Activated T-helper 2 cell treated with anti-CD3 and anti-CD28 coated beads, Interferon-gamma antibody, Interleukin-2, Interleukin-4, amounts not matched to agents 10 μg/mL and 5 μg/mL and 100 μg/mL, durations not matched to agents 14 hours and 24 hours and 36 hours (primary cell): Measurements from ENCODE around the gene FOXP1. TPM values are rescaled to one million over a fixed set of nuclear protein-coding genes. Genes with fewer than 3 reads are reported as not detected.

ENCODE experiments used
- DNase-seq: peaks from one replicate; pipeline ENCODE4 v3.0.0; 2021; ENCODE audit warnings: low spot score
- H3K27ac Mint-ChIP-seq: one replicate; pipeline ENCODE4 v1.8.0; 2021; ENCODE audit warnings: mixed read lengths
- H3K27me3 Mint-ChIP-seq: one replicate; pipeline ENCODE4 v1.8.0; 2021; ENCODE audit warnings: low read depth, mixed read lengths
- H3K36me3 Mint-ChIP-seq: one replicate; pipeline ENCODE4 v1.8.0; 2021; ENCODE audit warnings: low read depth, mixed read lengths
- H3K4me1 Mint-ChIP-seq: one replicate; pipeline ENCODE4 v1.8.0; 2021; ENCODE audit warnings: low read depth, mixed read lengths
- H3K4me3 Mint-ChIP-seq: one replicate; pipeline ENCODE4 v1.8.0; 2021; ENCODE audit warnings: low read depth, mild to moderate bottlenecking, moderate library complexity, mixed read lengths
- H3K9me3 Mint-ChIP-seq: one replicate; pipeline ENCODE4 v1.8.0; 2021; ENCODE audit warnings: mixed read lengths
- intact Hi-C: fragments of 100-400 bp; cut with micrococcal nuclease; formaldehyde crosslinking; loops from one replicate; pipeline ENCODE4 v1.15.1; 2023
- total RNA-seq: library from RNA; stranded (reverse); gene quantifications from 2 replicates; pipeline ENCODE4 v1.2.3, GENCODE V29; 2022

Gene FOXP1
- total RNA-seq, 1 donor from 2014 or later, result 132 TPM

DNA sequence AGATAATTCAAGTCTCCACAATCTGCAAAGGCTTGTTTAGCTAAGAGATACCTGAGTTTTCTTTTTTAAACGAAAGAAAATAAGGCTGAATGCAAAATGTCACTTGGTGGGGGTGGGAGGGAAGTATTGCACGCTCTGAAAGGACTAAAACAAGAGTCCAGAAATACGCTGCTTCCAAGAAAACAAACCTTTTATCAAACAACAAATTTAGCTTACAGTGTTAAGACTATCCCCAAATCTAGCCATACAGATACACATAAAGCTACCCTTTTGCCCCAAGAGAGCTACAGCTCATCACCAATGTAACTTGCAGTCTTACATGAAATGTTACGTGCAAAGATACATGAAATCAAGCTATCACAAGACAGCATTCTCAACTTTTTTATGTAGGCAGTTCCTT, 522.5 kb downstream of the FOXP1 start:
- Mint-ChIP-seq H3K27ac (peak overlapping the region; percentile 78), H3K4me1 (peaks cover 56% of the 10 kb centered on the region), H3K4me3 (peak overlapping the region; percentile 68), H3K36me3 (peaks cover 19% of the 10 kb centered on the region), H3K27me3 (no peaks in the 10 kb centered on the region), H3K9me3 (no peaks in the 10 kb centered on the region)
- DNase-seq, result no peak
- intact Hi-C loops, result loop anchor here (1.0 to 10.0 kb wide), 6 partner anchors 11 to 506 kb away; no protein-coding TSS in a partner anchor

DNA sequence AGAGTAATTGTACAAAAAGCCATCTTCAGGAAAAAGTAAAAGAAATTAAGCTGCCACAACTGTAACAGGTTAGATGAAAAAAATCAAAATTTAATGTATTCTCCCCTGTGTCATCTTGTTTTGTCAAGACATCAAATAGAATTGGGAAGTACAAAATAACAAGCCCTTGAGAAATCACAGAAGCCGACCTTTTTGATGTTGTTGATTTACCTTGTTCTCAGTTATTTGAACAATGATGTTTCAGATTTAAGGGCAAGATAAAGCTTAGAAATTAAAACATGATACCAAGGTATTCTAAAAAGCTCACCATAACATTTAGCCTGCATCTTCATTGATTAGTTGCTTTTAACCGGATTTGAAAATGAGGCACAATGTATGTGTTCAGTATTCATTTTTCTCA, 523.0 kb downstream of the FOXP1 start:
- H3K4me1 Mint-ChIP-seq, result peaks cover 61% of the 10 kb centered on the region
- peak overlapping the region; percentile 78 for H3K27ac Mint-ChIP-seq
- H3K9me3 Mint-ChIP-seq, result no peaks in the 10 kb centered on the region
- peaks cover 24% of the 10 kb centered on the region for H3K36me3 Mint-ChIP-seq
- peak overlapping the region; percentile 68 for H3K4me3 Mint-ChIP-seq
- DNase-seq, result no peak
- intact Hi-C loops, result loop anchor here (5.0 to 10.0 kb wide), 5 partner anchors 127 to 506 kb away; no protein-coding TSS in a partner anchor
- H3K27me3 Mint-ChIP-seq, result no peaks in the 10 kb centered on the region

DNA sequence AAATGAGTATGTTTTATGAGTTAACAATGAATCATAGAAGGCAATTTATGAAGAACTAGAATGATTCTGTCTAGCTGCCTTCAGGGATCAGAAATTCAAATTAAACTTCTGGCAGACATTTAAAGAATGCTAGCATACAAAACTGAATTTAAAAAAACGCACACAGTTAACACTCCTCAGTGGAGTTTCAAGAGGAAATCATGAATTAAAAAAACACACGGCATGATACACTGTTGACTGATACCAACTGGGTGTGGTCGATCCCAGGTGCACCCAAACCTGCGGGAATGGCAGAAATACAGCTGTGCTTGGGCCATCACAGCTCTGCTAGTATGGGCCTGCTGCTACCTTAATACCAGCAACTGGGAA, 526.0 kb downstream of the FOXP1 start:
- Mint-ChIP-seq H3K27ac (peak overlapping the region; percentile 89), H3K4me3 (peak overlapping the region; percentile 61), H3K9me3 (no peaks in the 10 kb centered on the region), H3K27me3 (no peaks in the 10 kb centered on the region), H3K36me3 (peaks cover 54% of the 10 kb centered on the region), H3K4me1 (peaks cover 91% of the 10 kb centered on the region)
- intact Hi-C loops, result no loop called here
- no peak for DNase-seq

DNA sequence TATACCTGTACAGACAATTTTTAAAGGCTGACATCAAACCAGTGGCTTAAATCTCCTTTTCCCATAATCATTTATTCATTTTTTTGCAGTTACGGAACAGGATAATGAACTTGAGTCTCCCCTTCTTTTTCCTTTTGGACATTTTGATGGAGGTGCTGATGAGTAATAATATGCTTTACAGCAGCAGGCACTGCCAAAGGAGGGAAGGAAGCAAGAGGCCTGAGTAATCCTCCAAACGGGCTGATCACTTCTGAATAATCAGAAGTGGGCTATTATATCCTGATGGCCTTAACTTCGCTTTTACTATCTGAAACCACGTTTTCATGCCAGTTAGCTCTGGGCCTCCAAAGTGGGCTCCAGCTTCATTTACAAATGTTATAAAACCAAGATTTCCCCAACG, 527.2 kb downstream of the FOXP1 start:
- intact Hi-C loops, result no loop called here
- no peak for DNase-seq
- no peaks in the 10 kb centered on the region for H3K9me3 Mint-ChIP-seq
- H3K4me1 Mint-ChIP-seq, result peaks cover 89% of the 10 kb centered on the region
- H3K27me3 Mint-ChIP-seq, result no peaks in the 10 kb centered on the region
- H3K4me3 Mint-ChIP-seq, result no peak overlapping the region
- H3K27ac Mint-ChIP-seq, result no peak overlapping the region
- peaks cover 57% of the 10 kb centered on the region for H3K36me3 Mint-ChIP-seq

DNA sequence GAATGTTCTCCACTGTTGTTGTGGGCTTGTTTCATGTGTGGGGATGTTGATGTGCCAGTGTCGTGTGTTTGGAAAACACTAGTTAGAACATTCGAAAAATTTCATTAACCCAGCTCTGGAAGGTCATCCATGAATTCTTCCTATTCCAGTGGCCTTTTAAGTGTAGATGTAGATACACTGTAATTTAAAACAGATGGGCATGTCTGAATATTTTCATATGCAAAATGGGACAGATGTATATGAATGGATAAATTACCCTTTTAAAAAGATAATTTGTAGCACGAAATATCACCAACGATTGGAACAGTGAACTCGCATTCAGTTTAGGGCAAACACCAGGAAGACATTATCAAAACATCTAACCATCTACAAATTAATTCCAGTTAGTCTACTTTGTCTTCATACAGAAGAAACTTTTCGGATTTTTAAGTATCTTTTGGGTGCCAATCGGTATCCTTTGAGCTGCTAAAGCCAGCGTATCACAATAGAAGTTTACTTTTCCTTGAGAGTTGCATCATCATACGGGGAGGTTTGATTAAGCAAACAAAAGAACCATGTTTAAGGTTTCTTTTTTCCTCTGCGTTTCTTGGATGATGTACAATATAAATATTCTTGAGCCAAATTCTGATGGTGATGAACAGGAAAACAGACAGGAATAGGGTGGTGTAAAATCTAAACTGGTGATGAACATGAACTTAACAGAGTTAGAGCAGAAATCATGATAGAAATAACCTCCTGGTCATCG, 528.1 kb downstream of the FOXP1 start:
- Mint-ChIP-seq H3K9me3 (no peaks in the 10 kb centered on the region), H3K27me3 (no peaks in the 10 kb centered on the region), H3K4me1 (peaks cover 90% of the 10 kb centered on the region), H3K27ac (no peak overlapping the region), H3K4me3 (no peak overlapping the region), H3K36me3 (peaks cover 63% of the 10 kb centered on the region)
- intact Hi-C loops, result no loop called here
- DNase-seq, result no peak

DNA sequence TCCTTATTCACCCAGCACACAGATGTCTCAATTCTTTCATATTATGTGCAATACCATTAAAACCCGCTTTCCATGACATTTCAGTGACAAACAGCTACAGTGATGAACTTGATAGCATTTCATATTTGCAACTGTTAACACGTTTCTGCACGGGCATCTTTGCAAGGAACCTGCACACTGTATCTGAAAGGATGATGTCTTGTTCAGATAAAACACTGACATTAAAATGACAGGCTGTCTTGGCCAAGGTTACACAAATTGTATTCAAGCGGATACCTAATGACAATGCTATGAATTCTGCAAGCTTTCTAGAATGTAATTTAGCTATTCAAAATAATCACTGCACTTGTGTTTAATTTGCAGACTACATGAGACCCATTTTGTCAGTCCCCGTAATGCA, 529.2 kb downstream of the FOXP1 start:
- no peak overlapping the region for H3K4me3 Mint-ChIP-seq
- H3K27ac Mint-ChIP-seq, result no peak overlapping the region
- H3K27me3 Mint-ChIP-seq, result no peaks in the 10 kb centered on the region
- no peak for DNase-seq
- intact Hi-C loops, result no loop called here
- no peaks in the 10 kb centered on the region for H3K9me3 Mint-ChIP-seq
- peaks cover 71% of the 10 kb centered on the region for H3K36me3 Mint-ChIP-seq
- peaks cover 92% of the 10 kb centered on the region for H3K4me1 Mint-ChIP-seq

DNA sequence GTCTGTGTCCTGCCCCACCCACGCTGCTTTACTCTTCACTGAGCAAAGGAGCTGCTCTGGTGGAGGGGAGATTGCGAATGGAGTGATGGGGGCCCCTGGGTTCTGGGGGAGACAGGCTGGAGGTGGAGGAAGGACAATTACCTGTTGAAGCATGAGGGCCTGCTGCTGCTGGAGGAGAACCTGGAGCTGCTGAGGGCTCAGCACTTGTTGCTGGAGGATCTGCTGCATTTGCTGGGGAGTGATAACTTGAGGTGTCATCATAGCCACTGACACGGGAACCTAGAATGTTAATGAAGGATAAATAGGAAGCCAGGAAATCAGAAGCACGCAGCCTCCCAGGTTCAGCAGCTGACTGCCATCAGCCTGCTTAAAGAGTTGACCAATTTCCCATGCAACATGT, 530.0 kb downstream of the FOXP1 start:
- Mint-ChIP-seq H3K9me3 (no peaks in the 10 kb centered on the region), H3K27me3 (no peaks in the 10 kb centered on the region), H3K4me3 (no peak overlapping the region), H3K27ac (peak overlapping the region; percentile 38), H3K36me3 (peaks cover 79% of the 10 kb centered on the region), H3K4me1 (peaks cover 94% of the 10 kb centered on the region)
- DNase-seq, result no peak
- intact Hi-C loops, result no loop called here

DNA sequence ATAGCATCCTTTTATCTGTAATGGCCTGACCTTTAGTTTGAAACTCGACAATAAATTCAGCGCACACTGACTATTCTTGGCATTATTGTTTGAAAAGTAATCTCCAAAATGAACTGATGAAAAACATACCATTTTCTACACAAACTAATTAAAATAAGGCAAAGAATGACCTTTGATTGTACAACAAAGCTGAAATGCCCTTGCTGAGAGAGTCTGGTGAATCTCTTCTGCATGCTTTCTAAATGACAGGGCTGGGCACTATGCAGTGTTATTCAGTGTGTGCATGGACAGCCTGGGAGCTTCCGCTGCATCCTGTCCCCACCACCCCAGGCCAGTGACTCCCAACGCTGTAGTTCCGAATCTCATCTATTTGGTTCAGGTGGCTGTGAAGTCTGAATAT, 530.8 kb downstream of the FOXP1 start:
- Mint-ChIP-seq H3K36me3 (peaks cover 87% of the 10 kb centered on the region), H3K4me1 (peaks cover 94% of the 10 kb centered on the region), H3K9me3 (no peaks in the 10 kb centered on the region), H3K27ac (no peak overlapping the region), H3K4me3 (no peak overlapping the region), H3K27me3 (no peaks in the 10 kb centered on the region)
- intact Hi-C loops, result no loop called here
- DNase-seq, result no peak

DNA sequence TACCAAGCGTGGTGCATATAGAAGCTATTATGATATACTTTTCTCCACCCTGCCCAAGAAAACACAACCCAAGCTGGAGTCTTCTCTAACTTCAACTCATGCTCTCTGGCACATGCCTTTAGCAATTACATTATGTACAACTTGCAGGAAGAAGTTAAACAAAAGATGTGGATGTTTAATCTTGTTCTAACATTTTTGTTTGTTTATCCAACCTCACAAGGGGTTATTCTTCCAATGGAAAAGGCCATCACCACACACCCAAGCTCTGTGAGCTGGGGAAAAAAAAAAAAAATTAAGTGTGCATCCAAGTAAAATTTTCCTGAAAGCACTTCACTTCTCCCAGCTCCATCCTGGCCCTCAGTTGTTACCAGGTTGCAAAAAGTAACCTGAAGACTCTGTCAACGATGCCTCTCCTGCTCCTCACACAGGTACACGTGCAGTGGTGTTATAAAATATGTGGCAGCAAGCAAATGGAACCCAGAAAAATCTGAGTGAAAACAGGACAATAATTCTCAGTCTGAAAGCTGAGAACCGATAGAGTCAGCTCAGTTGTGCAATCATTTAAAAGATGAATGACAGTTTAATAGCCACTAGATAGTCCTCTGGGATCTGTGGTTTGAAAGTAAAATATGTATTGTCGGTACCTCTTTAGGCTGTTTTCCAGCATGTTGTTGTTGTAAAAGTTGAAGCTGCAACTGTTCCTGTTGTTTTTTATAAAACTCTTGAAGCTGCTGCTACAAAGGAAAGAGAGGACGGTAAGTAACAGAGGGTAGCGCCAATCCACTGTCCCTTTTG, 531.4 kb downstream of the FOXP1 start:
- Mint-ChIP-seq H3K27me3 (no peaks in the 10 kb centered on the region), H3K9me3 (no peaks in the 10 kb centered on the region), H3K4me3 (no peak overlapping the region), H3K4me1 (peaks cover 96% of the 10 kb centered on the region), H3K27ac (peak overlapping the region; percentile 86), H3K36me3 (peaks cover 91% of the 10 kb centered on the region)
- intact Hi-C loops, result no loop called here
- DNase-seq, result no peak

DNA sequence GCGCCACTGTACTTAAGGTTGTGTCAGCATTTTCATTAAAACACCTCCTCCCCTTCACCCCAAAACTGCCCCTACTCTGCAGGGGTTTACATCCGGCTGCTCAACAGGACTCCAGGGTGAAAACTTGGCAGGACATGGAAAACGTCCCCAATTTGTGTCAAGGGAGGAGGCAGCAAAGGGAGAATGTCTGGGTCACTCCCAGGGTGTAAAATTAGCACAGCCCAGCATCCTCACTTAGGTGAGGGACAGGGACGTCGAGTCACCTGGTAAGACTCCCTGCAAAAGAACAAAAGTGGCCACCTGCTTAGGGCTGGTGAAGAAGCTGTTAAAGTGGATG, 532.3 kb downstream of the FOXP1 start:
- peaks cover 98% of the 10 kb centered on the region for H3K36me3 Mint-ChIP-seq
- H3K27me3 Mint-ChIP-seq, result no peaks in the 10 kb centered on the region
- intact Hi-C loops, result no loop called here
- no peak overlapping the region for H3K4me3 Mint-ChIP-seq
- no peaks in the 10 kb centered on the region for H3K9me3 Mint-ChIP-seq
- DNase-seq, result no peak
- peak overlapping the region; percentile 86 for H3K27ac Mint-ChIP-seq
- H3K4me1 Mint-ChIP-seq, result peaks cover 95% of the 10 kb centered on the region

DNA sequence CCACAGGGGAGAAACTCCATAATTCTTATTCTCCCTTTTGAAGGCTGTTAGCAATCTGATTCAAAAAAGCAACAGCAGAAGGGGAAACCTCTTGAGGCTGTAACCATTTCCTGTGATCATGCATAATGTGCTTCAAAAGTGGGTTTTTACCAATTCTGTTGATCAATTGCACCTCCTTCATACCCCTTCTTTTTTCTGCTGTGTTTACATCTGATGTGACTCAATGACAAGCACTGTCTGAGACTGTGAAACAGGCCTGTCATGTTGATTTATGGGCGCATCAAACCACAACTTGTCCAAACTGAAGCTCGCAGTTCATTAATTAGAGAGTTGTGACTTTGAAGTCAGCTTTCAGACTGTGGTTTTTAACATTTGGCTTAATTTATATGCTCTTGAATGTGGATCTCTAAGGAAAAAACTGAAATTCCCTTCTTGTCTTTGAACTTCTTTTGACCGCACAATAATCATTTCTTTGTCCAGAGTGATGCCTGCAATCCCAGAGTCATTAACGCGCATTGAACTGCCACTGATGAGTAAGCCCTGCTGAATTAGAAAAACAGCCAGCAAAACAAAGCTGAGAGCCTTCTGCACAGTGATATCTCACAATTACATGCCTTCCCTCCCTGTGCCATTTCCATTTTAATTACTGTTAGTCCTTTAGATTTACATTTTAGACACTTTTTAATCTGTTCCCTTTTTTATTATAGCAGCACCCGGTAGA, 532.8 kb downstream of the FOXP1 start:
- Mint-ChIP-seq H3K27me3 (no peaks in the 10 kb centered on the region), H3K36me3 (peaks cover 99% of the 10 kb centered on the region), H3K9me3 (no peaks in the 10 kb centered on the region), H3K27ac (peak overlapping the region; percentile 86), H3K4me1 (peaks cover 95% of the 10 kb centered on the region), H3K4me3 (peak overlapping the region; percentile 2)
- no peak for DNase-seq
- intact Hi-C loops, result loop anchor here (1.0 kb wide), 3 partner anchors 11 to 40 kb away; no protein-coding TSS in a partner anchor

DNA sequence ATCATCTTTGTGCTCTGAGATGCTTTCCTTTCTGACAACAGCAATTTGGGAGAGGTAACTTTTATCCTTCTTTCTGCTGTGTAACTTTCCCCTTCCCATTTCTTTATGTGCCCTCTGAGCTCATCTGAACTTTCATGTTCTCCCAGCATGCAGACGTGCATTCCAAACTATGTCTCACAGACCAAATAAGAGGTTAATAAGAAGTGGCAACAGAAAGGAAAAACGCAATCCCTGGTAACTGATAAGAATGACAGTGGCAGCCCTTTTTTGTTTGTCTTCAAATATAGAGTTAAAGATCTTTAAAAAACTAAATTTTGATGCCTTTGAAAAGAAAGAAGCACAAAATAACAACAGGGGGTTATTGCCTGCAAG, 533.4 kb downstream of the FOXP1 start:
- H3K4me3 Mint-ChIP-seq, result peak overlapping the region; percentile 9
- H3K4me1 Mint-ChIP-seq, result peaks cover 95% of the 10 kb centered on the region
- intact Hi-C loops, result loop anchor here (1.0 kb wide), 3 partner anchors 11 to 40 kb away; no protein-coding TSS in a partner anchor
- peaks cover 99% of the 10 kb centered on the region for H3K36me3 Mint-ChIP-seq
- H3K27ac Mint-ChIP-seq, result peak overlapping the region; percentile 86
- DNase-seq, result no peak
- no peaks in the 10 kb centered on the region for H3K27me3 Mint-ChIP-seq
- H3K9me3 Mint-ChIP-seq, result no peaks in the 10 kb centered on the region

DNA sequence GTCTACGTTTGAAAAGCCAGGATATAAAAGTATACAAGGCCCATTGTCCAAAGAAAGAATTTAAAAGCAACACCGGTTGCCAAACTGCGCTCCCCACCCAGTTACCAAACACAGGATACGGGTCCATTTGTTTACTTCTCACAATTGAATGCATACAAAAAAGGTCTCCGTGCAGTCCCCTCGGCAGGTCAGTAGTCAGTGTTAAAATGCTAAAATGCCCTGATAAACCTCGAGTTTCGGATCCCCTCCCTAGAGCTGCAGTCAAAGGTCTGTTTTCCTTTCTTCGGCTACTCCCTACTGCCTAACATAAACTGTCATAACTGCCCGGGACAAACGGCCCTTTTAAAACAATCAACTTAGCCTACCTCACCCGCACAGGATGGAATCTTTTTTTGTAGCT, 534.6 kb downstream of the FOXP1 start:
- Mint-ChIP-seq H3K4me3 (no peak overlapping the region), H3K9me3 (no peaks in the 10 kb centered on the region), H3K27me3 (no peaks in the 10 kb centered on the region), H3K4me1 (peaks cover 89% of the 10 kb centered on the region), H3K27ac (peak overlapping the region; percentile 24), H3K36me3 (peaks cover 99% of the 10 kb centered on the region)
- intact Hi-C loops, result no loop called here
- DNase-seq, result no peak
